ENCODE measurements around the gene KRTCAP2.
"Not testable (repeated sequence)": the region's sequence is repeated elsewhere in the genome, so short reads cannot be mapped to it uniquely, and the experiment has no call there.

KRTCAP2 gene

GRCh38 chr1:155198547-155198906, 25.4 kb upstream of the KRTCAP2 start:
- DNase-seq = no peak

GRCh38 chr1:155197901-155198546, 24.9 kb upstream of the KRTCAP2 start:
- no peak for DNase-seq

GRCh38 chr1:155196893-155197638, 24.0 kb upstream of the KRTCAP2 start:
- no peak for DNase-seq

- DNase-seq = no peak
Measured at GRCh38 chr1:155196103-155196892, 23.2 kb upstream of the KRTCAP2 start.

- no peak for DNase-seq
Measured at GRCh38 chr1:155195201-155196102, 22.3 kb upstream of the KRTCAP2 start.

GRCh38 chr1:155193991-155194240, 20.8 kb upstream of the KRTCAP2 start:
- DNase-seq = not testable (repeated sequence)

GRCh38 chr1:155193275-155193990, 20.3 kb upstream of the KRTCAP2 start:
- DNase-seq = peak; percentile 63

GRCh38 chr1:155192346-155193274, 19.5 kb upstream of the KRTCAP2 start:
- no peak for DNase-seq

- DNase-seq = no peak
Measured at GRCh38 chr1:155191904-155192303, 18.8 kb upstream of the KRTCAP2 start.

GRCh38 chr1:155189926-155190325, 16.8 kb upstream of the KRTCAP2 start:
- not testable (repeated sequence) for DNase-seq

- no peak for DNase-seq
Measured at GRCh38 chr1:155188268-155188667, 15.2 kb upstream of the KRTCAP2 start.

- DNase-seq = no peak
Measured at GRCh38 chr1:155187456-155187891, 14.4 kb upstream of the KRTCAP2 start.

GRCh38 chr1:155186794-155187455, 13.8 kb upstream of the KRTCAP2 start:
- no peak for DNase-seq

GRCh38 chr1:155186067-155186793, 13.1 kb upstream of the KRTCAP2 start:
- no peak for DNase-seq

GRCh38 chr1:155185783-155186066, 12.6 kb upstream of the KRTCAP2 start:
- no peak for DNase-seq

- no peak for DNase-seq
Measured at GRCh38 chr1:155184835-155185782, 12.0 kb upstream of the KRTCAP2 start.

GRCh38 chr1:155184351-155184811, 11.3 kb upstream of the KRTCAP2 start:
- no peak for DNase-seq

- no peak for DNase-seq
Measured at GRCh38 chr1:155183775-155184221, 10.7 kb upstream of the KRTCAP2 start.
